Lung (tissue), 12 donors: Measurements from ENCODE around the gene MYPOP. TPM values are rescaled to one million over a fixed set of nuclear protein-coding genes. Genes with fewer than 3 reads are reported as not detected.

Source experiments
- ATAC-seq: fragments of 200-7000 bp; cut with Tn5 transposase; one replicate; pipeline ENCODE4 v1.9.1; 2020; ENCODE audit warnings: moderate number of reproducible peaks; ENCODE audit not compliant: insufficient read depth, low FRiP score
- DNase-seq, 3 donors: peaks; one replicate each; pipeline ENCODE4 v3.0.0-alpha.2; 2013 to 2017
- H3K27ac ChIP-seq, 2 donors: one replicate each; pipeline ENCODE4 v1.5.1; 2013; ENCODE audit warnings: mild to moderate bottlenecking in 2 of 2, moderate library complexity in 2 of 2, control low read depth in 1 of 2, inconsistent platforms in 1 of 2, low read depth in 1 of 2, low read length in 1 of 2
- H3K27me3 ChIP-seq, 3 donors: one replicate each; pipeline ENCODE4 v1.5.1; 2013; ENCODE audit warnings: low read length in 2 of 3; ENCODE audit not compliant: control insufficient read depth in 3 of 3, insufficient read depth in 3 of 3
- H3K36me3 ChIP-seq, 4 donors: one replicate each; pipeline ENCODE4 v1.5.1; 2013; ENCODE audit warnings: low read length in 4 of 4, mild to moderate bottlenecking in 1 of 4, moderate library complexity in 1 of 4; ENCODE audit not compliant: control insufficient read depth in 4 of 4, insufficient read depth in 4 of 4
- H3K4me1 ChIP-seq, 5 donors: one replicate each; pipeline ENCODE4 v1.5.1; 2013; ENCODE audit warnings: low read length in 5 of 5, mild to moderate bottlenecking in 2 of 5, moderate library complexity in 1 of 5; ENCODE audit not compliant: control insufficient read depth in 5 of 5, insufficient read depth in 5 of 5
- H3K4me3 ChIP-seq: one replicate; pipeline ENCODE4 v1.5.1; 2013; ENCODE audit warnings: mild to moderate bottlenecking, control low read depth, moderate library complexity
- H3K9ac ChIP-seq, 2 donors: one replicate each; pipeline ENCODE4 v1.5.1; 2013; ENCODE audit warnings: low read length in 2 of 2, control low read depth in 1 of 2; ENCODE audit not compliant: insufficient read depth in 1 of 2
- H3K9me3 ChIP-seq, 4 donors: one replicate each; pipeline ENCODE4 v1.5.1; 2013; ENCODE audit warnings: low read length in 3 of 4, mild to moderate bottlenecking in 1 of 4, moderate library complexity in 1 of 4; ENCODE audit not compliant: control insufficient read depth in 4 of 4, insufficient read depth in 3 of 4
- CTCF ChIP-seq: IDR thresholded peaks from 2 replicates; pipeline ENCODE4 v1.5.1; 2012; ENCODE audit warnings: mild to moderate bottlenecking; ENCODE audit errors: control extremely low read depth, extremely low read depth
- WGBS, 2 donors: extraction: QIAGEN DNeasy Blood & Tissue Kit; methylation state at CpG; one replicate each; pipeline ENCODE4 v1.1.7; 2013; 5-methylcytosine and 5-hydroxymethylcytosine counted together
- polyA plus RNA-seq, 2 donors: library from polyadenylated mRNA; stranded (reverse); fragments of 200-250 nt; gene quantifications; one replicate each; pipeline ENCODE4 v1.2.1, GENCODE V29; 2013
- total RNA-seq, 2 donors: library from RNA; depleted of rRNA in 1 of 2; stranded (reverse); fragments of >200 nt in 1 of 2; gene quantifications; one replicate each; pipeline ENCODE4 v1.2.1, GENCODE V29; 2014 to 2021
- donor health status: control.
- donor health status: control.
- donor health status: Bipolar disorder and iron deficiency.
- donor health status: healthy.
- donor health status: DM: yes; HTN: yes; CAD: no.

The MYPOP gene
- total and polyA plus RNA-seq, 4 donors: 2.9 to 6.7 (median 4.5) TPM

DNA sequence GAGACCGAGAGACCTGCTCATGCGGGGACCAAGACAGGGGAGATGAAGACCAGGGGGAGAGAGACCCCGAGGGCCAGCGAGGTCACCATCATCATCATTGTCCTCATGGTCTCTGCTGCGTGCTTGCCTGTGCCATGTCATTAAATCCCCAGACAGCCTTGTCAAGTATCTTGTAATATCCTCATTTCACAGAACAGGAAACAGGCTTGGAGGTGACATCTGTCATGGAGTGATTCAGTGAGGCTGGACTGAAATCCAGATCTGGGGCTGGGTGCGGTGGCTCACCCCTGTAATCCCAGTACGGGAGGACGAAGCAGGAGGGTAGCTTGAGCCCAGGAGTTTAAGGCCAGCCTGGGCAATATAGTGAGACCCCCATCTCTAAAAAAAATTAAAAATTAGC lies 18.0 kb upstream of the MYPOP start:
- Histone ChIP-seq H3K36me3 (no peaks in the 10 kb centered on the region), H3K9ac (no peak overlapping the region), H3K27me3 (peaks cover 0 to 7% (median 4%) of the 10 kb centered on the region in 3 donors), H3K4me3 (no peak overlapping the region), H3K27ac (no peak overlapping the region), H3K9me3 (peaks cover 0 to 2% (median 0%) of the 10 kb centered on the region in 4 donors), H3K4me1 (no peaks in the 10 kb centered on the region)
- no peak for DNase-seq
- TF ChIP-seq CTCF: no peak
- 62 to 68% methylated on average over 8 of the region's 8 CpGs for WGBS, 2 donors
- no peak for ATAC-seq

DNA sequence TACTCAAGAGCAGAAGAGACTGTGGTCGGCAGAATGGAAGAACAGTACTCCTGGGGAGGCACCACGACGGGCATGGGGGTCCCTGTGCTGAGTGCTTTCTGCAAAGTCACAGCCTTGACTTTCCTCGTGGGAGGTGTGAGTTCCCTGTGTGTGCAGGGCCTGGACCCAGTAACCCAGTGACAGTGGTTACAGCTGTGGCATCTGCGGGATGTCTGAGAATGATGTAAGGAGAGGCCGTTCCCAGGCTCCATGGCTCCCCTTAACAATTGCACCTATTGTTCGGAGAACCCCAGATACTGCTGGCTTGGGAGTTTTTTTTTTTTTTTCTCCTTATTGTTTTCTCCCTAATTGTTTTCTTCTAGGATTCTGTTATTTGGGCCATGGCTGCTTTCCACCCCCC lies 17.3 kb upstream of the MYPOP start:
- Histone ChIP-seq H3K4me1 (no peaks in the 10 kb centered on the region), H3K27ac (no peak overlapping the region), H3K4me3 (no peak overlapping the region), H3K9me3 (peaks cover 0 to 2% (median 0%) of the 10 kb centered on the region in 4 donors), H3K9ac (no peak overlapping the region), H3K27me3 (peaks cover 0 to 7% (median 4%) of the 10 kb centered on the region in 3 donors), H3K36me3 (no peaks in the 10 kb centered on the region)
- ATAC-seq (no peak), DNase-seq (no peak)
- 51 to 57% methylated on average over 7 of the region's 7 CpGs for WGBS, 2 donors
- TF ChIP-seq CTCF: no peak

- Histone ChIP-seq H3K36me3 (no peaks in the 10 kb centered on the region), H3K27ac (no peak overlapping the region), H3K9me3 (peaks cover 0 to 2% (median 0%) of the 10 kb centered on the region in 4 donors), H3K4me3 (no peak overlapping the region), H3K4me1 (no peaks in the 10 kb centered on the region), H3K9ac (no peak overlapping the region), H3K27me3 (peaks cover 0 to 7% (median 4%) of the 10 kb centered on the region in 3 donors)
- ATAC-seq: no peak
- TF ChIP-seq CTCF: no peak
- 77 to 82% methylated on average over 4 of the region's 4 CpGs for WGBS, 2 donors
- no peak for DNase-seq
These were observed 16.3 kb upstream of the MYPOP start for GRCh38 chr19:45918721-45919120.
